Urinary bladder (tissue), 4 donors: ENCODE data around the gene DDOST. TPM values are rescaled to one million over a fixed set of nuclear protein-coding genes. Genes with fewer than 3 reads are reported as not detected.

Experiments
- DNase-seq: peaks from one replicate; pipeline ENCODE4 v3.0.0-alpha.2; 2015; ENCODE audit errors: extremely low spot score
- H3K27ac ChIP-seq: one replicate; pipeline ENCODE4 v1.5.1; 2013; ENCODE audit warnings: low read depth, mild to moderate bottlenecking, moderate library complexity
- H3K36me3 ChIP-seq: one replicate; pipeline ENCODE4 v1.6.1; 2013; ENCODE audit warnings: mild to moderate bottlenecking, moderate library complexity; ENCODE audit not compliant: insufficient read depth
- H3K4me1 ChIP-seq: one replicate; pipeline ENCODE4 v1.6.1; 2013; ENCODE audit warnings: mild to moderate bottlenecking, moderate library complexity; ENCODE audit not compliant: insufficient read depth
- H3K4me3 ChIP-seq: one replicate; pipeline ENCODE4 v1.5.1; 2013; ENCODE audit warnings: low read depth, low read length
- WGBS: extraction: QIAGEN DNeasy Blood & Tissue Kit; methylation state at CpG from one replicate; pipeline ENCODE4 v1.1.7; 2013; 5-methylcytosine and 5-hydroxymethylcytosine counted together
- polyA plus RNA-seq: library from polyadenylated mRNA; stranded (reverse); fragments of 200-250 nt; gene quantifications from one replicate; pipeline ENCODE4 v1.2.3, GENCODE V29; 2013
- total RNA-seq: library from RNA; depleted of rRNA; stranded (reverse); fragments of >200 nt; gene quantifications from one replicate; pipeline ENCODE4 v1.2.3, GENCODE V29; 2014
- donor health status: healthy with polysubstance abuse.
- donor health status: healthy.

DDOST gene
- total and polyA plus RNA-seq, 2 donors = 132 to 169 TPM

- DNase-seq = no peak
- Histone ChIP-seq H3K4me1 (no peaks in the 10 kb centered on the region), H3K27ac (no peak overlapping the region), H3K4me3 (no peak overlapping the region), H3K36me3 (no peaks in the 10 kb centered on the region)
- 85% methylated on average over 17 of the region's 17 CpGs for WGBS
These were observed 39.6 kb upstream of the DDOST start for GRCh38 chr1:20700636-20701215.

GRCh38 chr1:20699558-20699957 lies 38.4 kb upstream of the DDOST start:
- Histone ChIP-seq H3K4me3 (no peak overlapping the region), H3K27ac (no peak overlapping the region), H3K36me3 (no peaks in the 10 kb centered on the region), H3K4me1 (no peaks in the 10 kb centered on the region)
- no peak for DNase-seq
- 85% methylated on average over 9 of the region's 9 CpGs for WGBS

DNA sequence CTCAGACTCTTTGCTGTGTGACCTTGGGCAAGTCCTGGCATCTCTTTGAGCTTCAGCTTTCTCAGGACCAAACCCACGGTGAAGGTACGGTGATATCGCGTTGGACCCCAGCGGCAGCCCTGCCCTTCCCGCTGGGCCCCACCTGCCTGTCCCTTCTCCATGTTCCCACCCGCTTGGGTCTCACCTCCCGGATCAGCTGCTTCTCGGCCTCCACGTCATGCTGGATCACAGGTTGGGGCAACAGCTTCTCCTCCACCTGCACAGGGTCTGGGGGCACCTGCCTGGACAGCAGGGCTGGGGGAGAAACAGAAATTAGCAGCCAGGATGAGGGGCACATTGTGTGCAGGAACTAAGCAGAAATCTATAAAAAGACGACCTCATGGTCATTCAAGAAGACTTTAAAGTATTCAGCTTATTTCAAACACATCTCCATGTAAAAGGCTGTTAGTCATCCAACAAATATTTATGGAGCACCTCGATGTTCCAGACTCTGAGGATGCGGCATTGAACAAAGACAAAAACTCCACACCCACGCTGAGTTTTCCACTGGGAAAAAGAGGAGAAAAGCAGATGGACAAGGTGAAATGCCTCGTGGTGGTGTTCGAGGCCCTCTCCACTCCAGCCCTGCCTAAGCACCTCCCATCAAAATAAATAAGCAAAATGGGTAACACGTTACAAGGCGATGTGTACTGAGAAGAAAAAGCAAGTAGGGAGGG lies 37.2 kb upstream of the DDOST start:
- Histone ChIP-seq H3K4me1 (no peaks in the 10 kb centered on the region), H3K36me3 (no peaks in the 10 kb centered on the region), H3K4me3 (no peak overlapping the region), H3K27ac (no peak overlapping the region)
- DNase-seq = no peak
- 74% methylated on average over 18 of the region's 18 CpGs for WGBS

DNA sequence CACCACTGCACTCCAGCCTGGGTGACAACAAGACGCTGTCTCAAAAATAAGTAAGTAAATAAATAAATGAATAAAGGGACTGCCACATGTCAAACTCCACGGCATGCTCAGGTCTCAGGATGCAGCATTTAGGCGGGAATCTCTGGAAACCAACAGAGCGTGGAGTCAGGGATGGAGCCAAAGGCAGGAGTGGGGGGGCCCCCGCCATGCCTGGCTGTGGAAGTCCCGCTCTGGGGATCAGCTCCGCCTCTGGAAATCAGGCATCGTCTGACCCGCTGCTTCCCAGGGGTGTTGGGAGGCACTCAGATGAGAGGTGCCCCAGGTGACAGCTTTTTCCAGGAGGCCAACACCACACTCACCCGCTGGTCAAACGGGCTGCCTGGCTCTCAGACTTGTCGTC lies 36.4 kb upstream of the DDOST start:
- H3K27ac ChIP-seq = no peak overlapping the region

GRCh38 chr1:20696397-20697333 lies 35.5 kb upstream of the DDOST start:
- Histone ChIP-seq H3K27ac (peak overlapping the region; percentile 25), H3K4me1 (no peaks in the 10 kb centered on the region), H3K4me3 (peak overlapping the region; percentile 33), H3K36me3 (no peaks in the 10 kb centered on the region)
- DNase-seq = peak; percentile 66
- 1% methylated on average over 46 of the region's 46 CpGs for WGBS

More for the DNA sequence above, 36.4 kb upstream of the DDOST start:
- Histone ChIP-seq H3K4me1 (no peaks in the 10 kb centered on the region), H3K4me3 (no peak overlapping the region), H3K36me3 (no peaks in the 10 kb centered on the region)
- no peak for DNase-seq
- WGBS = 88% methylated on average over 12 of the region's 12 CpGs

DNA sequence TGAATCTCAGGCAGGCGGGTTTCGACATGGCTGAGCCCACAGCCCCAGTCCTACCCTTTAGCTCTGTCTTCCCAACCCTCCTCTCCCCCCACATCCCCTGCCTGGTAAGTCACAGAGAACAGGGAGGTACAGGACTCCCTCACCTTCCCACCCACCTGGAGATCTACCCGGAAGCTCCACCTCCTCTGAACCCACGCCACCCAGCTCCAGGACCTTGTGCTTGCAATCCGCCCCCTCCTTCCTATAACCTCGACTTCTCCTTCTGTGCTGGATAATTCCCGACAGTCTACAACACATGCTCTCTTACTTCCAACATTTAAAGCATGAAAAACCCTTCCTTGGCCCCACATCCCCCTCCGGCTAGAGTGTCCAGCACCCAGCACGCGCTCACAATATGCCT lies 34.3 kb upstream of the DDOST start:
- WGBS = 85% methylated on average over 10 of the region's 10 CpGs
- H3K36me3 ChIP-seq = no peaks in the 10 kb centered on the region
- H3K4me1 ChIP-seq = no peaks in the 10 kb centered on the region
- DNase-seq = no peak
- no peak overlapping the region for H3K4me3 ChIP-seq
- H3K27ac ChIP-seq = no peak overlapping the region

GRCh38 chr1:20693623-20694022 lies 32.5 kb upstream of the DDOST start:
- no peaks in the 10 kb centered on the region for H3K4me1 ChIP-seq
- no peak for DNase-seq
- H3K27ac ChIP-seq = no peak overlapping the region
- WGBS = 65% methylated on average over 2 of the region's 2 CpGs
- H3K36me3 ChIP-seq = no peaks in the 10 kb centered on the region
- no peak overlapping the region for H3K4me3 ChIP-seq

DNA sequence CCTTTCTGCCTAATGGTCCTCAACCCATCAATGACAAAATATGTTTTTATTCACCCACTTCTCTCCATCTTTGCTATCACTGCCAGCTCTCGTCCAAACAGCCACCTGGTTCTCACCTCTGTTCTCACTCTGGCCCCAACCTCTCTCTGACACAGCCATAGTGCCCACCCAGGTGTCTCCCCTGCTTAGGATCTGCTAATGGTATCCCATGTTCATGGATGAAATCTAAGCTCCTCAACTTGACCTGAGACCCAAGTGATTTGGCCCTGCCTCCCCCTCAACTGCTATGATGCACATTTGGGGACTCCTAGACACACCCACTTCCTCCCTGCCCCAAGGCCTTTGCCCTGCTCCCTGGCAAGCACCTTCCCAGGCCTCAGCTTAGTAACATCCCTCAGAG lies 30.7 kb upstream of the DDOST start:
- H3K4me1 ChIP-seq = no peaks in the 10 kb centered on the region
- H3K36me3 ChIP-seq = no peaks in the 10 kb centered on the region
- WGBS = 88% methylated on average over 1 of the region's 1 CpG

GRCh38 chr1:20689645-20690056 lies 28.5 kb upstream of the DDOST start:
- 87% methylated on average over 3 of the region's 3 CpGs for WGBS
- Histone ChIP-seq H3K36me3 (no peaks in the 10 kb centered on the region), H3K4me1 (no peaks in the 10 kb centered on the region), H3K4me3 (no peak overlapping the region), H3K27ac (no peak overlapping the region)
- DNase-seq = no peak

More for the DNA sequence above, 30.7 kb upstream of the DDOST start:
- DNase-seq = no peak
- no peak overlapping the region for H3K27ac ChIP-seq
- H3K4me3 ChIP-seq = no peak overlapping the region

- Histone ChIP-seq H3K4me3 (no peak overlapping the region), H3K36me3 (no peaks in the 10 kb centered on the region), H3K4me1 (no peaks in the 10 kb centered on the region), H3K27ac (no peak overlapping the region)
- DNase-seq = no peak
- 80% methylated on average over 26 of the region's 26 CpGs for WGBS
These were observed 25.9 kb upstream of the DDOST start for GRCh38 chr1:20686883-20687725.

DNA sequence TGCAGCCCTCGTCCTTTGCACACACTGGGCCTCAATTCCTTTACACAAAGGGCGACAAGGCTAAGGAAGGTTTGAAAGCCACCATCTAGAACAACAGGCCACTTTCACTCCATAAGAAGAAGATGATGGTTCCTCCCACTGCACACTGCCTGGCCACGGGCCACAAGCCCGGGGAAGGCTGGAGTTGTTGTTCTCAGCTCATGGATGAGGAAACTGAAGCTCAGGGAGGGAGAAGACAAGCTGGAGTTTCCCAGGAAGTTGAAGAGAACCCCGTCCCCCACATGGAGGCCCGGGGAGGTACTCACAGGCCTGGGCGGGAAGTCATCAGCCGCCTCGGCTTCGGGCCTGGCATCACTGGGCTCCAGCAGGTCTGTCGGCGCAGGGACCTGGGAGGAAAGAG lies 24.6 kb upstream of the DDOST start:
- Histone ChIP-seq H3K27ac (no peak overlapping the region), H3K4me3 (no peak overlapping the region), H3K36me3 (no peaks in the 10 kb centered on the region), H3K4me1 (no peaks in the 10 kb centered on the region)
- DNase-seq = no peak
- WGBS = 82% methylated on average over 12 of the region's 12 CpGs

- no peak overlapping the region for H3K4me3 ChIP-seq
- DNase-seq = no peak
- no peaks in the 10 kb centered on the region for H3K36me3 ChIP-seq
- H3K27ac ChIP-seq = no peak overlapping the region
- WGBS = 71% methylated on average over 21 of the region's 21 CpGs
- H3K4me1 ChIP-seq = no peaks in the 10 kb centered on the region
These were observed 24.0 kb upstream of the DDOST start for GRCh38 chr1:20685099-20685662.

DNA sequence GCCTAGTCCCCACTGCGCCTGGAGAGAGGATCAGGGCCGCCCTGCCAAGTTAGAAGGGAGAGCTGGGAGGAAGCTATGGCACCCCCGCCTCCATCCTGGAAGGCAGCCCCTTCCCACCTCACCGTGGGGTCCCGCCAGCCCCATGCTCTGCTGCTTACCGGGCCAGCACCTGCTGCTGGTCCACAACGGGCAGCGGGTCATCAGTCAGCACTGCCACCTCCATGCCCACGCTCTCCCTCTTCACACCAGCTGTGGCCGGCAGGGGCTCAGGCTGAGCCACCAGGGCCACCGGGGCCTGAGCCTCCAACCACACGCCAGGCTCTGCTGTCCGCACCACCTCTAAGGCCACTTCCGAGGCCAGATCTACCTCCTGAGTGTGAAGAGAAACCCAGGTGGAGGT lies 23.5 kb upstream of the DDOST start:
- H3K4me1 ChIP-seq = no peaks in the 10 kb centered on the region
- no peak overlapping the region for H3K4me3 ChIP-seq
- WGBS = 88% methylated on average over 14 of the region's 14 CpGs
- no peaks in the 10 kb centered on the region for H3K36me3 ChIP-seq
- no peak overlapping the region for H3K27ac ChIP-seq
- no peak for DNase-seq
